Left lung (tissue), 10 donors: ENCODE data around the gene CASP8AP2. TPM values are rescaled to one million over a fixed set of nuclear protein-coding genes. Genes with fewer than 3 reads are reported as not detected.

Experiments used
- ATAC-seq: fragments of 200-7000 bp; cut with Tn5 transposase; one replicate; pipeline ENCODE4 v1.9.1; 2020; ENCODE audit warnings: moderate library complexity
- DNase-seq, 4 donors: peaks; one replicate each; pipeline ENCODE4 v3.0.0-alpha.2; 2013 to 2020
- H3K27ac ChIP-seq, 2 donors: fragments of 200-600 bp; sonication (generic) in 1 of 2; one replicate each; pipeline versions ENCODE4 v1.5.0 to v1.8.0; 2020 to 2021
- H3K27me3 ChIP-seq, 2 donors: fragments of 200-600 bp; sonication (generic) in 1 of 2; one replicate each; pipeline versions ENCODE4 v1.5.0 to v1.8.0; 2020 to 2021
- H3K36me3 ChIP-seq, 2 donors: fragments of 200-600 bp; sonication (generic) in 1 of 2; one replicate each; pipeline versions ENCODE4 v1.5.0 to v1.8.0; 2020 to 2021
- H3K4me1 ChIP-seq, 2 donors: fragments of 200-600 bp; one replicate each; pipeline ENCODE4 v1.8.0; 2021
- H3K4me3 ChIP-seq, 2 donors: fragments of 200-600 bp; sonication (generic) in 1 of 2; one replicate each; pipeline versions ENCODE4 v1.5.0 to v1.8.0; 2020 to 2021; ENCODE audit warnings: mild to moderate bottlenecking in 1 of 2
- H3K9me3 ChIP-seq, 2 donors: fragments of 200-600 bp; sonication (generic) in 1 of 2; one replicate each; pipeline versions ENCODE4 v1.5.0 to v1.8.0; 2020 to 2021
- intact Hi-C, 2 donors: fragments of 100-400 bp; cut with DNase I; formaldehyde crosslinking; loops; one replicate each; pipeline versions ENCODE4 v1.11.2 to v1.14.2; 2022
- polyA plus RNA-seq, 6 donors: library from polyadenylated mRNA; unstranded; fragments of 120-200 nt; gene quantifications; one replicate each; pipeline ENCODE4 v1.2.1, GENCODE V29; 2013; ENCODE audit not compliant: insufficient read length in 6 of 6
- total RNA-seq, 2 donors: library from RNA; stranded (reverse); fragmentation: NEBNext Ultra II Directional; extraction: Animal tissue kit (Norgen Biotek cat#: 25700); gene quantifications; one replicate each; pipeline ENCODE4 v1.2.1, GENCODE V29; 2021
- TF ChIP-seq, protein P1 (sequence below), 2 donors: fragments of 200-600 bp; sonication (generic) in 1 of 2; IDR thresholded peaks; one replicate each; pipeline versions ENCODE4 v1.5.0 to v1.8.0; 2021; ENCODE audit warnings: antibody characterized with exemption in 2 of 2
- donor health status: DM: no; HTN: yes; CAD: no.
- donor health status: DM: no; HTN: no; CAD: no.

Gene CASP8AP2
- total and polyA plus RNA-seq, 8 donors = 15.9 to 30.0 (median 23.5) TPM

GRCh38 chr6:89917801-89918366 lies 88.2 kb downstream of the CASP8AP2 start:
- intact Hi-C loops = no loop called here
- ATAC-seq = no peak

More at GRCh38 chr6:89917801-89918366, 88.2 kb downstream of the CASP8AP2 start:
- H3K4me3 ChIP-seq = no peak overlapping the region
- TF ChIP-seq, protein P1, sequence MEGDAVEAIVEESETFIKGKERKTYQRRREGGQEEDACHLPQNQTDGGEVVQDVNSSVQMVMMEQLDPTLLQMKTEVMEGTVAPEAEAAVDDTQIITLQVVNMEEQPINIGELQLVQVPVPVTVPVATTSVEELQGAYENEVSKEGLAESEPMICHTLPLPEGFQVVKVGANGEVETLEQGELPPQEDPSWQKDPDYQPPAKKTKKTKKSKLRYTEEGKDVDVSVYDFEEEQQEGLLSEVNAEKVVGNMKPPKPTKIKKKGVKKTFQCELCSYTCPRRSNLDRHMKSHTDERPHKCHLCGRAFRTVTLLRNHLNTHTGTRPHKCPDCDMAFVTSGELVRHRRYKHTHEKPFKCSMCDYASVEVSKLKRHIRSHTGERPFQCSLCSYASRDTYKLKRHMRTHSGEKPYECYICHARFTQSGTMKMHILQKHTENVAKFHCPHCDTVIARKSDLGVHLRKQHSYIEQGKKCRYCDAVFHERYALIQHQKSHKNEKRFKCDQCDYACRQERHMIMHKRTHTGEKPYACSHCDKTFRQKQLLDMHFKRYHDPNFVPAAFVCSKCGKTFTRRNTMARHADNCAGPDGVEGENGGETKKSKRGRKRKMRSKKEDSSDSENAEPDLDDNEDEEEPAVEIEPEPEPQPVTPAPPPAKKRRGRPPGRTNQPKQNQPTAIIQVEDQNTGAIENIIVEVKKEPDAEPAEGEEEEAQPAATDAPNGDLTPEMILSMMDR (IDR thresholded peaks at IDR 0.05) = no peak
- H3K27ac ChIP-seq = no peak overlapping the region
- H3K27me3 ChIP-seq = no peaks in the 10 kb centered on the region
- no peak for DNase-seq
- H3K36me3 ChIP-seq = no peaks in the 10 kb centered on the region
- no peaks in the 10 kb centered on the region for H3K4me1 ChIP-seq
- peaks cover 0 to 17% of the 10 kb centered on the region in 2 donors for H3K9me3 ChIP-seq

Other genes with a start within 250 kb of the CASP8AP2 start
- 10 to 100 TPM; 34.4 to 43.3 TPM for gene LYRM2, start 191.1 kb upstream of the CASP8AP2 start, total RNA-seq
- gene LYRM2, start 191.1 kb upstream of the CASP8AP2 start, polyA plus RNA-seq = 10 to 100 TPM; 38.1 to 46.4 (median 41.8) TPM
- 10 to 100 TPM; 24.6 to 35.0 TPM for gene MDN1, start 10.1 kb upstream of the CASP8AP2 start, total RNA-seq
- 10 to 100 TPM; 39.1 to 42.2 (median 40.2) TPM for gene MDN1, start 10.1 kb upstream of the CASP8AP2 start, polyA plus RNA-seq
- gene GJA10, start 64.6 kb downstream of the CASP8AP2 start, total RNA-seq = not detected
- not detected for gene GJA10, start 64.6 kb downstream of the CASP8AP2 start, polyA plus RNA-seq